Astrocyte of the spinal cord (primary cell): ENCODE results near the gene AP2B1.

ENCODE experiments used
- DNase-seq: peaks from one replicate; pipeline ENCODE4 v3.0.0; 2011; ENCODE audit warnings: low read depth, low spot score
- H3K4me3 ChIP-seq: 2 replicates; pipeline ENCODE4 v1.5.1; 2011; ENCODE audit warnings: low read depth, mild to moderate bottlenecking, low read length, moderate library complexity
- in situ Hi-C: cut with HindIII; loops from 2 replicates; pipeline ENCODE4 v1.10.0; 2017; ENCODE audit warnings: low sequenced_read_pairs
- TF ChIP-seq, protein P1 (sequence below): IDR thresholded peaks from 2 replicates; pipeline ENCODE4 v1.5.1; 2012; ENCODE audit warnings: low read depth, mild to moderate bottlenecking, low read length, inconsistent platforms

Gene AP2B1

DNA sequence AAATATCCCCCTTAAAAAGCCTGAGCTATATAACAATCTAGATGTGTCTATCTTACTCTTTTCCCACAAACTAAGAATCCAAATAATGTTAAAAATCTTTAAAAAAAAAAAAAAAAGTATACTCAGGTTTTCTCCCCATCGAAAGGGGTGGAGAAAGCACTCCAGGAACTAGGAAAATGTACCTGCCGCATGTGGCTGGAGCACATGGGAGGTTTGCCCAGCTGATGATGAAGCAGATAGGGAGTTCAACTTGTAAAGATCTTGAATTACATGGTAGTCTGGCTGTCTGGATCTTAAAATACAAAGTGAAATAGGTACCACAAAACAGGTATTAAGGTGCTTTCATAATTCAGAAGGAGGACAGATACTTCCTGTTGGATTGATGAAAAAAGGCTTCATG, 17.7 kb upstream of the AP2B1 start:
- H3K4me3 ChIP-seq = no peak overlapping the region
- in situ Hi-C loops = no loop called here
- TF ChIP-seq, protein P1, sequence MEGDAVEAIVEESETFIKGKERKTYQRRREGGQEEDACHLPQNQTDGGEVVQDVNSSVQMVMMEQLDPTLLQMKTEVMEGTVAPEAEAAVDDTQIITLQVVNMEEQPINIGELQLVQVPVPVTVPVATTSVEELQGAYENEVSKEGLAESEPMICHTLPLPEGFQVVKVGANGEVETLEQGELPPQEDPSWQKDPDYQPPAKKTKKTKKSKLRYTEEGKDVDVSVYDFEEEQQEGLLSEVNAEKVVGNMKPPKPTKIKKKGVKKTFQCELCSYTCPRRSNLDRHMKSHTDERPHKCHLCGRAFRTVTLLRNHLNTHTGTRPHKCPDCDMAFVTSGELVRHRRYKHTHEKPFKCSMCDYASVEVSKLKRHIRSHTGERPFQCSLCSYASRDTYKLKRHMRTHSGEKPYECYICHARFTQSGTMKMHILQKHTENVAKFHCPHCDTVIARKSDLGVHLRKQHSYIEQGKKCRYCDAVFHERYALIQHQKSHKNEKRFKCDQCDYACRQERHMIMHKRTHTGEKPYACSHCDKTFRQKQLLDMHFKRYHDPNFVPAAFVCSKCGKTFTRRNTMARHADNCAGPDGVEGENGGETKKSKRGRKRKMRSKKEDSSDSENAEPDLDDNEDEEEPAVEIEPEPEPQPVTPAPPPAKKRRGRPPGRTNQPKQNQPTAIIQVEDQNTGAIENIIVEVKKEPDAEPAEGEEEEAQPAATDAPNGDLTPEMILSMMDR = no peak
- DNase-seq = no peak

DNA sequence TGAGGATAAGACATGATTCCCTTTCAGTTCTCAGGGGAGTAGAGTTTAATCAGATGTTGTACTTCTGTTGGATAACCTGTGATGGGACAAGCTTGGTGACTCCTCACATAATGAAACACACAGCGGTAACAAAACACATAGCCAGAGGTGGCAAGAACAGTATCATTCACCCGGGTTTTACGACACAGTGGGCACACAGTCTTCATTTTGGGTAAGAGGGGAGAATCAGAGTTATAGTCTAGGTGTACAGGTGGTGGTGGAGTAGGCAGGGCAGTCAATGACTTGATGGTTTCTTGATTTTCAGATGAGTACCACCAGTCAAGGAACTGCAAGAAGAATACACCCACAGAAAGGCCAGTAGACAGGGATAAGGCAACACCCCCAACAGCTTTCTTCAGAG, 11.4 kb upstream of the AP2B1 start:
- DNase-seq = no peak
- in situ Hi-C loops = no loop called here
- H3K4me3 ChIP-seq = no peak overlapping the region
- TF ChIP-seq, protein P1 = no peak

- DNase-seq = peak; percentile 9
- TF ChIP-seq, protein P1 = no peak
- H3K4me3 ChIP-seq = peak overlapping the region; percentile 86
- in situ Hi-C loops = no loop called here
Measured at GRCh38 chr17:35577830-35578196, 9.3 kb upstream of the AP2B1 start.

- in situ Hi-C loops = no loop called here
- DNase-seq = peak; percentile 88
- H3K4me3 ChIP-seq = peak within 1 kb of the TSS; percentile 86
- TF ChIP-seq, protein P1 = no peak
Measured at GRCh38 chr17:35578197-35578928, 8.8 kb upstream of the AP2B1 start, which contains the start of gene PEX12. Gene PEX12 (minus strand): TSS chr17:35578571. CDS start chr17:35578021, 550 bp downstream.

DNA sequence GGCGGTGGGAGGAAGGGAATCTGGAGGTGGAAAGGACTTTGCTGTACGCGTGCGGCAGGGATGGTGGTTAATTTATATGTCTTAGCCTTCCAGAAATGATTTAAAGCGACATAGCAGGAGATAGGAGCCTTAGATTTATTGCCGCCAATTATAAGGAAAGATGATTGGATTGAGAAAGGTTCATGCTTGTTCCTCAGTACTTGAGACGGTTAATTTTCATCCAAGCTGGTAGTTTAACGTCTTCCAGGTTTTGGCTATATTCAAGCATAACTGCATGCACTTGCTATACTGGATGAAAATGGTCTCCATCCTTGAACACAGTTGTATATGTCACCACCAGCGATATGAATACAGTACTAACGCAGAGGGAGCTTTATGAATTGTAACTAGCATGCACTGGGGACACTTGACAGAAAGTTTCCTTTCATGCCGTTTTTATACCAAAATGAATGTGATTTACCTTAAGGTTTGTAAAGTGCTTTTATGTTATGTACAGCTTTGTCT, 8.1 kb upstream of the AP2B1 start:
- in situ Hi-C loops = no loop called here
- H3K4me3 ChIP-seq = peak overlapping the region; percentile 86
- peak; percentile 3 for DNase-seq
- TF ChIP-seq, protein P1 = no peak

GRCh38 chr17:35584061-35584460, 3.1 kb upstream of the AP2B1 start:
- H3K4me3 ChIP-seq = no peak overlapping the region
- no peak for DNase-seq
- TF ChIP-seq, protein P1 = no peak
- in situ Hi-C loops = no loop called here
